ENCODE data around the gene BMPER.
"Not testable (repeated sequence)": the region's sequence is repeated elsewhere in the genome, so short reads cannot be mapped to it uniquely, and the experiment has no call there.

Gene BMPER

DNA sequence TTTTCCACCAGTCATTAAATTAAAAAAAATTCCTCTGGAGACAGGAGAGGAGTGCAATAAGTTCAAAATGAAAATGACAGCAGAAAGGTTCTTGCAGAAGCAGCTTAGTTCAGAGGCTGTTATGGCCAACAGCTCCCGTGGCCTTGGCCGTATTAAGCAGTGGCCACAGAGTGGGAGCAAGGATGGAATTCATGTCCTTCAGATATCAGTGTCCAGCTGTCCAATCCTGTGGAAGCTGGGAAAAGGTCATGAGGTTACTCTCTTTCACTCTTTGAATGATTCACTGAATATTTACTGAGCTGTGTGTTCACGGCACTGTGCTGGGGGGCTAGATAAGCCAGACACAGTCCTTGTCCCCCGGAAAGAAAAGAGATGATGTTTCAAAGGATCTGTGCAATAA is 231.8 kb downstream of the BMPER start:
- no peak for DNase-seq (ENCODE audit: low read depth in 2 of 2)

GRCh38 chr7:34138483-34138882 is 233.1 kb downstream of the BMPER start:
- DNase-seq (ENCODE audit: low read depth in 2 of 2), result no peak

- no peak for DNase-seq (ENCODE audit: low read depth in 2 of 2)
Measured at GRCh38 chr7:34139086-34139485, 233.7 kb downstream of the BMPER start.

GRCh38 chr7:34140066-34140465 is 234.7 kb downstream of the BMPER start:
- no peak for DNase-seq (ENCODE audit: low read depth in 2 of 2)

DNA sequence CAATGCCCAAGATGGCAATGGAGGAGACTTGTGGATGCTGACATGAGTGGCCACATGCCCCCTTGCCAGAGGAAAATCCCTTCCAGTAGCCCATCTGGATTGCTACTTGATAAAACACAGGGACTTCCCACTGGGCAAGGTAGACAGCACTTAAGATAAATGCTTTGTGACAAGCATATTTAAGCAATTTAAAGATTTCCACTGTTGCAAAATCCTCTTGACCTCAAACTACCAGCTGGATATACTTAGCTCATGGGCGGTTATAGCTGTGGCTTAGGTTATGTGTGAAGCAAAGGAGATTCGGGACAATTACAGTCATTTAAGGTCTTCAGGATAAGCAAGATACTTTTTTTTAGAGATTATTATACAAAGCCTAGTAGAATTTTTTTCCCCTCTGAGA is 238.1 kb downstream of the BMPER start:
- DNase-seq (ENCODE audit: low read depth in 2 of 2), result no peak

- no peak for DNase-seq (ENCODE audit: low read depth in 2 of 2)
Measured at GRCh38 chr7:34145603-34146002, 240.3 kb downstream of the BMPER start.

DNA sequence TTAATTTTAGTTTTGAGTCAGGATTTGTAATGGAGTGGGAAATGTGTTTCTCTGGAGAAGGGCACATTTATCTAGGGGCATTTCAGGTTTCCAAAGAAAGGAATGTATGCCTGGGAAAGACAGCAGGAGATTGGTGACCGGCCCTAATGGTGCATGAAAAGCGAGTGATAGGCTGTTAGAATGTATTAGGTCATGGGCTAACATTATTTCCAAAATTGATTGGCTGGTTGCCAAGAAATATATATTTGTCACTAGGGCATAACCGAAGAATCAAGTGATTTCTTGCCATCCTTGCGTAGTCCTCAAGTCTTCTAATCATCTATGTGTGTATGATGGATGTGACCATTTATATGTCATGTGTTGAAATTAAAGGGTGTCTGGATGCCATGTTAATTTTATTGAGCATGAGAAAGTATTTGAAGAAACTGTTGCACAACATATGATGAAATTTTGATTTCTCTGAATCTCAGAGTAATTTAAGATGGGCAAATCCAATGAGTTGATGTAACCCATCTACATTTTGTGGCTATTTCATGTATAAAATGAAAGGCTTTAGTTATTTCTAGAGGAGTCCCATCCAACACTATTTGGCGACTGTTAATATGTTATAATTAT is 248.4 kb downstream of the BMPER start:
- no peak for DNase-seq (ENCODE audit: low read depth in 2 of 2)

GRCh38 chr7:34155220-34155908 is 250.0 kb downstream of the BMPER start:
- no peak for DNase-seq (ENCODE audit: low read depth in 2 of 2)

- DNase-seq (ENCODE audit: low read depth in 2 of 2), result no peak
Measured at GRCh38 chr7:34156336-34156735, 251.0 kb downstream of the BMPER start.

GRCh38 chr7:34157137-34157536 is 251.8 kb downstream of the BMPER start:
- DNase-seq (ENCODE audit: low read depth in 2 of 2), result no peak

- no peak for DNase-seq (ENCODE audit: low read depth in 2 of 2)
Measured at GRCh38 chr7:34158368-34159153, 253.2 kb downstream of the BMPER start.

GRCh38 chr7:34160261-34160752 is 255.0 kb downstream of the BMPER start:
- DNase-seq (ENCODE audit: low read depth in 2 of 2), result no peak

GRCh38 chr7:34162027-34162565 is 256.8 kb downstream of the BMPER start:
- DNase-seq (ENCODE audit: low read depth in 2 of 2), result no peak

- DNase-seq (ENCODE audit: low read depth in 2 of 2), result no peak
Measured at GRCh38 chr7:34162677-34163076, 257.3 kb downstream of the BMPER start.

DNA sequence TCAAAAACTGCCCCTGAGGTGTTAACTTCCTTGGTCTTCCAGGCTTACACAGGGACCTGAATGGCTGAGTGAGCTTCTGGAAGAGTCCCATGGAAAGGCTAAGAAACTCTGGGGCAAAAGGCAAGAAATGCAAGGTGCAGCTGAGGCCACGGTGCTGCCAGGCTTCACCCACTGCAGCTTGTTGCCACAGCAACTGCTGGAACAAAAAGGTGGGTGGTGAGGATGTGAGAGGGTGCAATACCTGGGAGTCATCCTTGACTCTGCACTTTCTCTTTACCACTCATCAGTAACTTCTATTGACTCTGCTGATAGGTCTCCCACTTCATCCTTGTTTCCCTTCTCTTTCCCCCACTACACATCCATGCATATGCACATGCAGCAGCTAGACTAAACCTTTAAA is 258.6 kb downstream of the BMPER start:
- no peak for DNase-seq (ENCODE audit: low read depth in 2 of 2)

DNA sequence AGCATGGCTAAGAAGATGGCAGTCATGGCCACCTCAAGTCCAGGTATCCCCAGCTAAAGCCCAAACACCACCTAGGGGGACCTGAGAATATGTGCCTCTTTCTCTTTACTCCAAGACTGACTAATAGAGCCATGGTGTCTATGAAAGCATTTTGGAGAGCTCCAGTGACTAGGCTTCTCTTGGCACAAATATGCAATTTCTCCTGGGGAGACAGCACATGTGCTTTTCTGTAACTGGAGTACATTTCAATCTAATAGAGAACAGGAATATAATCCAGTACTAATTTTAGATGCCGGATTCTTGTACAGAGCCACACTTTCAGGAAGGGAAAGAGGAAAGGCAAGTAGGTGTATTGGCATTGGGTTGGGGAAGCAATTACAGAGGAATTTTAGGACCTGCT is 260.1 kb downstream of the BMPER start:
- DNase-seq (ENCODE audit: low read depth in 2 of 2), result no peak

DNA sequence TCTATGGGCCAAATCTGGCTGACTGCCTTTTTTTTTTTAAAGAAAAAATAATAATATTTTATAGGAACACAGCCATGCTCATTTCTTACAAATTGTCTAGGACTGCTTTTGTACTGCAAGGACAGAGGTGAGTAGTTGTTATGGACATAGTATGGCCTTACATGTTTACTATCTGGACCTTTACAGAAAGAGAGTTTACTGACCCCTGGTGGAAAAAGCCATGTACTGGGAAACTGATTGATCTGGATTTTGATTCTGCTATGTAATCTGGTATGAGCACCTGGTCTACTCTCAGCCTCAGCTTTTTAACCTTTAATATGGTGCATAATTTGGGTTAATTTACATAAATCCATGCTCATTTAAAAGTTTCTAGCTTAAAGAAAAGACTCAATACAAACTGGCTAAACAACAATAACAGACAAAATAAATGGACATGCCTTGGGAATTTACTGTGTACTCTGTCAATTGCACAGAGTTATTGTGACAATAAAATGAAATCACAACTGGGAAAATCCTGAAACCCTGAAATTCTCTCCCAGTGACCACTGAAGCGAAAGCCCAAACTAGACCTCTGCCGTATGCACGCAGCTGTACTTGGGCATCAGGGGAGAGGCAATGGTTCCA is 260.7 kb downstream of the BMPER start:
- DNase-seq (ENCODE audit: low read depth in 2 of 2), result no peak

- DNase-seq (ENCODE audit: low read depth in 2 of 2), result no peak
Measured at GRCh38 chr7:34168013-34168412, 262.7 kb downstream of the BMPER start.

DNA sequence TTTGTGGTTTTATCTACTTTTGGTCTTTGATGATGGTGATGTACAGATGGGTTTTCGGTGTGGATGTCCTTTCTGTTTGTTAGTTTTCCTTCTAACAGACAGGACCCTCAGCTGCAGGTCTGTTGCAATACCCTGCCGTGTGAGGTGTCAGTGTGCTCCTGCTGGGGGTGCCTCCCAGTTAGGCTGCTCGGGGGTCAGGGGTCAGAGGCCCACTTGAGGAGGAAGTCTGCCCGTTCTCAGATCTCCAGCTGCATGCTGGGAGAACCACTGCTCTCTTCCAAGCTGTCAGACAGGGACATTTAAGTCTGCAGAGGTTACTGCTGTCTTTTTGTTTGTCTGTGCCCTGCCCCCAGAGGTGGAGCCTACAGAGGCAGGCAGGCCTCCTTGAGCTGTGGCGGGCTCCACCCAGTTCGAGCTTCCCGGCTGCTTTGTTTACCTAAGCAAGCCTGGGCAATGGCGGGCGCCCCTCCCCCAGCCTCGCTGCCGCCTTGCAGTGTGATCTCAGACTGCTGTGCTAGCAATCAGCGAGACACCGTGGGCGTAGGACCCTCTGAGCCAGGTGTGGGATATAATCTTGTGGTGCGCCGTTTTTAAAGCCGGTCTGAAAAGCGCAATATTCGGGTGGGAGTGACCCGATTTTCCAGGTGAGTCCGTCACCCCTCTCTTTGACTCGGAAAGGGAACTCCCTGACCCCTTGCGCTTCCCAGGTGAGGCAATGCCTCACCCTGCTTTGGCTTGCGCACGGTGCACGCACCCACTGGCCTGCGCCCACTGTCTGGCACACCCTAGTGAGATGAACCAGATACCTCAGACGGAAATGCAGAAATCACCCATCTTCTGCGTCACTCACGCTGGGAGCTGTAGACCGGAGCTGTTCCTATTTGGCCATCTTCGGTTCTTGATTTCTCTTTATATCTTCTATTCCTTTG is 269.6 kb downstream of the BMPER start:
- DNase-seq (ENCODE audit: low read depth in 2 of 2), result not testable (repeated sequence)

- no peak for DNase-seq (ENCODE audit: low read depth in 2 of 2)
Measured at GRCh38 chr7:34175837-34176236, 270.5 kb downstream of the BMPER start.

DNA sequence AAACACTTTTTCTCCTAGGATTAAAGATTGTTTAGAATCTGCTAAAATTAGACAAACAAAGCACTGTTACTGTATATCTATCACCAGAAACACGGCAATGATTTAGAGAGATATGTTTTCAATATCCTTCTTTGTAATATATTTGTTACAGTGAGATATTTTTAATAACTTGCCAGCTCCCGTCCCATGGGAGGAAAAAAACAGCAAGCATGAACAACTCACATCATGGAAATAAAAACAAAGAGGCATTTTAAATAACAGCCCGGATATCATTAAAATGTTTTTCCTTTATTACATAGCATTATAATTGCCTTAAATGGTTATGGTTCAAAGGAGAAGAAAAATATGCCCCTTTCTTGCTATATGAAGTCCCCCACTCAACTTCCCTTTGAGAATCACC is 272.1 kb downstream of the BMPER start:
- DNase-seq (ENCODE audit: low read depth in 2 of 2), result no peak

All from stimulated activated CD8-positive, alpha-beta memory T cell treated with anti-CD3 and anti-CD28 coated beads, Interleukin-7, amount 100 ng/mL, for 1 hour (primary cell).